GM19035 (cell line): ENCODE measurements around the gene UXS1.

Source experiments
- ATAC-seq: cut with Tn5 transposase; IDR thresholded peaks from one replicate; pipeline ENCODE4 v1.9.1; 2021; ENCODE audit not compliant: unreplicated experiment

Gene UXS1

GRCh38 chr2:106113361-106113966 is 80.6 kb downstream of the UXS1 start:
- no peak for ATAC-seq

GRCh38 chr2:106111882-106112571 is 82.1 kb downstream of the UXS1 start:
- no peak for ATAC-seq

GRCh38 chr2:106109675-106110424 is 84.3 kb downstream of the UXS1 start:
- ATAC-seq, result no peak

- ATAC-seq, result no peak
These were observed 85.3 kb downstream of the UXS1 start for GRCh38 chr2:106108791-106109190.

GRCh38 chr2:106108351-106108750 is 85.8 kb downstream of the UXS1 start:
- ATAC-seq, result no peak

- peak; percentile 57 for ATAC-seq
These were observed 86.5 kb downstream of the UXS1 start for GRCh38 chr2:106107509-106108131.

GRCh38 chr2:106106622-106107508 is 87.2 kb downstream of the UXS1 start:
- no peak for ATAC-seq

GRCh38 chr2:106105151-106105922 is 88.8 kb downstream of the UXS1 start:
- no peak for ATAC-seq

GRCh38 chr2:106104332-106105062 is 89.6 kb downstream of the UXS1 start:
- peak; percentile 59 for ATAC-seq

GRCh38 chr2:106099691-106100090 is 94.4 kb downstream of the UXS1 start:
- ATAC-seq, result no peak

GRCh38 chr2:106098664-106099063 is 95.4 kb downstream of the UXS1 start:
- ATAC-seq, result no peak

GRCh38 chr2:106098081-106098480 is 96.0 kb downstream of the UXS1 start:
- ATAC-seq, result no peak

GRCh38 chr2:106097038-106098000 is 96.8 kb downstream of the UXS1 start:
- no peak for ATAC-seq

- ATAC-seq, result no peak
These were observed 97.6 kb downstream of the UXS1 start for GRCh38 chr2:106096299-106097037.

- ATAC-seq, result no peak
These were observed 98.4 kb downstream of the UXS1 start for GRCh38 chr2:106095478-106096298.

- no peak for ATAC-seq
These were observed 99.8 kb downstream of the UXS1 start for GRCh38 chr2:106094131-106094841.
